EL (cell line): Measurements from ENCODE around the gene POMGNT2.
A peak's percentile ranks its signal among the peaks of the same experiment; 100 is the strongest.

ENCODE experiments used
- DNase-seq: peaks from one replicate; pipeline ENCODE4 v3.0.0-alpha.2; 2016

POMGNT2 gene

GRCh38 chr3:43102773-43103480 lies 3.0 kb downstream of the POMGNT2 start:
- DNase-seq = no peak

DNA sequence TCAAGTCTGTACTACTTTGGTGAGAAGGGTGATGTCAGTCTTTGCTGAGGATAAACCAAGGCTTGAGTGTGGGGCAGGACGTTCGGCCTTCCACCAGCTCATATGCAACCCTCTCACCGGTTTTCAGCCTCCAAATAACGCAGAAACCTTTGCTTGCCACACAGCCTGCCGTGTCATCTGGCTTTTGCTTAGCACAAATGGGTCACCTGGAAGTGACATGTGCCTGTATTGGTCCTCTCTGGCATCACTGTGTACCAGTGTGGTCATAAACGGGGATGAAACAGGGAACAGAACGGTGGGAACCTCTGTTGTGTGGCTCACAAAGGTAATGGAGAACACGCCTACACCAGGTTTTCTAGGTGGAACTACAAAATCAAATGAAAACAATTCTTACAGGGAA lies 7.1 kb downstream of the POMGNT2 start:
- no peak for DNase-seq

GRCh38 chr3:43097400-43098080 lies 8.3 kb downstream of the POMGNT2 start:
- DNase-seq = no peak

DNA sequence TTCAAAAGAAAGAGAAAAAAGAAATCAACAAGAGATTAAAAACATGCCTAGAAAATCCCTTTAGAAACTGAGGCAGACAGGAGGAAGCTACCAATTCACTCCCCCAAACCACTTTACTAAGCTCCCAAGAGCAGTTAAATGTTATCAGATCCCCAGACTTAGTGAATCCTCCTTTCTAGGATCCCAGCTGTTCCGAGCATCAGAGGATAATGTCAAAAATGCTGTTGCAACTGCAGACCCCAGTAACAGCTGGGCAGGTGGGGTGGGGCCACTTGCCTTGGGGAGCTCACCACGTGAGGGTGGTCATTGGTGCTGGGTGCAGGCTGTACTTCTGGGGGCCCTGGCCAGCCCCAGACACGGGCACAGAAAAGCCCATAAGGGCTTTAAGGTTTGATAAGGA lies 9.1 kb downstream of the POMGNT2 start:
- no peak for DNase-seq

DNA sequence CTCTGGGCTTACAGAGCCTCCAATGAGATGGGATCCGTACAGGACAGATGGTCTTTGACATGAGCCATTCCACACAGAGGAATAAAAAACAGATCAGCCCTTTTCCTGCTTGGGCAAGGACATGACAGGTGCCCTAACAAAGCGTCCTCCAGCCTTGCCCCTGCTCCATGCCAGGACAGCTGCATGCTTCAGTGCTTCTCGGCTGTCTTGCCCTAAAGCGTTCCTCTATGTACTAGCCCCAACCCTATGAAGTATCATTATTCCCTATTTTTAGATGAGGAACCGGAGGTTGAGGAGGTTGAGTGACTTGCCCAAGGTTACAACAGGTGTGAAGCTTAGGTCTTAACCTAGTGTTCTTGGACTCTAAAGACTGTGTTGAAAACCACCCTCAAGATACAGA lies 10.5 kb downstream of the POMGNT2 start:
- DNase-seq = no peak

GRCh38 chr3:43094851-43095250 lies 11.0 kb downstream of the POMGNT2 start:
- no peak for DNase-seq

- DNase-seq = no peak
Observed at GRCh38 chr3:43094381-43094780, 11.5 kb downstream of the POMGNT2 start.

- no peak for DNase-seq
Observed at GRCh38 chr3:43093974-43094373, 11.9 kb downstream of the POMGNT2 start.

- no peak for DNase-seq
Observed at GRCh38 chr3:43093006-43093405, 12.9 kb downstream of the POMGNT2 start.

DNA sequence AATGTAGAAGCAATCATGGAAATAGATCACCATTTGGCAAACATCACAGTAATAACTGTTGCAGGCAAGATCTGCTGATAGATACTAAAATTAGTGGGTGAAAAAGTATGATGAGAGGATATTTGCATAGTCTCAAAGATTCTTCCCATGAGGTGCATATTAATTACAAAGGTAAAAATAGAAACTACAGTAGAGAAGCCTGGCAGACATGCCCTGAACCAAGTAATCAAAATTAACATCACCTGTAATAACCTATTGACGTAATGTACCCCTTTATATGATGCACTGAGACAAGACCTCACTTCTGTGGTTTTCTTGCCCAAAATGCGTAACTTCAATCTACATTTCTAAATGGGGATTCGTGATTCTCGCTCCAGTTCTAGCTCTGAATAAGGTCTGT lies 14.4 kb downstream of the POMGNT2 start:
- DNase-seq = no peak

DNA sequence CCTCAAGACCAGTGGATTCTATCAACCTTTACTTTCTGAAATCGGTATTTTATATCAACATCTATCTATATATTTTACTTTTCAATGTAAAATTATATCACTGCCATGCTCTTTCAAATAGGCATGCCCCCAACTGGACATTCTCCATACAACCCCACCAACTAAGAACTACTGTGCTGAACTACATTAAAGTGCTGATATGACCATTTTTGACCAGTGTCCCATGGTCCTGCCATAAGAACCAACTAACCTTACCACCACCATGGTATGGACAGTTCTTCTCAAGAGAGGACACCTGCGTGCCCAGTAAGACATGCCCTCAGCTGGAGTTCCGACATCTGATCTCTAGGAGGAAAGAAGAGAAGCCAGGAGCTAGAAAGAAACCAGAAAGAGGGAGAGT lies 15.6 kb downstream of the POMGNT2 start:
- no peak for DNase-seq

DNA sequence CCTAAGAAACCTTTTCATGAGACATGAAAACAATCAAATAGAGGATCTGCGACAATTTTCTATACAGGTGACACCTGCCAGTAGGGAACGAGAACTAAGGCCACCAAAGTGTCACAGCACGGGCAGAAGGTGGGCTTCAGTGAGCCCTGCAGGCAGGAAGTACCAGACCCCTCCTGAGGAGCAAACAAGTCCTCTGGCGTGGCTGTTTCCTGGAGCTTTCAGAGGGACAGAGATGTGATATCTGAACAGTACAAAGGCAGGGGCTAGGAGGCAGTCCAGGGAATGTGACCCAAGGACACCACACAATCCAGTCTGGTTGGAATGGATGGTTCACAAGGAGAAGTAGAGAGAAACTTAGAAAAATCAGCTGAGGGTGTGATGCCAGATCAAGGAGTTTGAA lies 16.8 kb downstream of the POMGNT2 start:
- no peak for DNase-seq

DNA sequence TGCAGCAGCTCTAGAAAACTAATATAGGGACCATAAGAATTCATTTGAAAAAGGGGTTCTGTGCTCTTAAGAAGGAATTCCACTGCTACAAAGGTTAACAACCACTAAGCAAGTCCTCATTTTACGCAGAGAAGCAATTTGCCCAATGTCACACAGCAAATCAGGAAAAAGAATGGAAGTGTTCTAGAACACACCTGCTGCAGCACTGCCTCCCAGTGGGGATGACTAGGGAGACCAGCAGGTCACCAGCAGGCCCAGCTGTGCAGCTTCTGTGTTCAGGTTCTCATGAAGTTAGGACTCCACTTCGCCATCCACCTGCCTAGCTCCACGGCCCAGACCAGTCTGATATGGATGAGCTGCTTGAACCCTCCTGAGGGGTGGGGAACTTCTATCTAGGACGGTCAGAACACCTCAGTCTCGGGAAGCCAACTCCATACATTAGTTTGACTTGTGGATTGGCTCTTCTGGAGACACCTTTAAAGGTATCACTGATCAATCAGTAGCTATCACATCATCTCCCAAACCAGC lies 18.6 kb downstream of the POMGNT2 start:
- no peak for DNase-seq

DNA sequence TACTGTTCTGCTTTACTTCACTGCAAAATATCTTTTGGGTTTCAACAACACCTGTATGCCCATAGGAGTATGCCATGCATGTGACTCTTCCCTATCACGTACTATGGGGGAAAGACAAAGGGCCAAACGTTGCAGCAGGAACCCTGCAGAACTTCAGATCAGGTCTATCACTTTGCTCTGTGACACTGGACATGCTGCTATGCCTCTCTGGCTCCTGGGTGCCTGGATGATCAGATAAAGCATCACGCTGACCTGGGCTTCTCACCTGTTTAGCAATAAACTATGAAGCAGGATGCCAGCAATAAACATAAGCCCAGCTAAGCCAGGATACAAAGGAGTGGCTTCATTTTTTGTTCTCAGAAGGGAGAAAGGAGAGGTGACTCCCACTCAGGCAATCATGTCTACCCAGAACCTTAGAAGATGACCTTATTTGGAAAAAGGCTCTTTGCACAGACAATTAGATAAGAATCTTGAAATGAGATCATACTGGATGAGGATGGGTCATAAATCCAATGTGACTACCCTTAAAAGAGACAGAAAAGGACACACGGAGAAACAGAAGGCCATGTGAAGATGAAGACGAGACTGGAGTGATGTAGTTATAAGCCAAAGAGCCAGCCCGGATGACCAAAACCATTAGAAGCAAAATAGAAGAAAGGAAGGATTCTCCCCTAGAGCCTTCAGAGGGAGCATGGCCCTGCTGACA lies 19.3 kb downstream of the POMGNT2 start:
- DNase-seq = peak; percentile 53

- no peak for DNase-seq
Observed at GRCh38 chr3:43082457-43082856, 23.4 kb downstream of the POMGNT2 start.

- no peak for DNase-seq
Observed at GRCh38 chr3:43081796-43082195, 24.1 kb downstream of the POMGNT2 start.

GRCh38 chr3:43080726-43081568 lies 24.9 kb downstream of the POMGNT2 start:
- no peak for DNase-seq

GRCh38 chr3:43079536-43080332 lies 26.1 kb downstream of the POMGNT2 start:
- no peak for DNase-seq

DNA sequence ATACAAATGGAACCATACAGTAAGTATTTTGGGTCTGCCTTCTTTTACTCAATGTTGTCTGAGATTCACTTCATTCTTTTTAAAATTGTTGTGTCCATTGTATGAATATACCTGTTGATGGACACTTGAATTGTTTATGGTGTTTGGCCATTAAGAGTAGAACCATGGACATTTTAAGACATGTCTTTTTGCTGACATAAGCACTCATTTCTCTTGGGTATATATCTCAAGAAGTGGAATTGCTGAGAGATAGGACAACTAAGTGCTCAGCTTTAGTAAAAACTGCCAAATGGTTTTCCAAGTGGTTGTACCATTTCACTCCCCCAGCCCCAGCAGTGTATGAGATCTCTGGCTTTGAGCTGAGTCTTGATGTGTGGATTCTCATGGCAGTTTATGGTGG lies 28.2 kb downstream of the POMGNT2 start:
- no peak for DNase-seq

DNA sequence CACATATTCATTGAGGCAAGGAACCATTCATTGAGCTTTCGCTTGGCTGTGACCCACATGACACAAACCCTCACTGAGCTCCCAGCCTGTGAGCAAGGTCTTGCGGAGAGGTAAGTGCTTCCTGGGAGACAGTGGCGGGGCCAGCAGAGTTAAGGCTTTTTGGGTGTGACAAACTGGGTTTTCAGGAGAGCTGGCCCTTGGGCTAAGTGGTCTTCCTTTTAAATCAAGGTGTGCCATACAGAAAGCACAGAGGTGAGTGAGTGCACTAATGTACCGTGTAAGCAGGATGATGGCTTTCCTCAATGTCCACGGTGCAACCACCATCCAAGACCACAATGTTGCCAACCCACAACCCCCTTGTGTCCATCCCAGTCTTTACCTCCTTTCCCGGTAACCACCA lies 28.6 kb downstream of the POMGNT2 start:
- DNase-seq = no peak

GRCh38 chr3:43076857-43077256 lies 29.0 kb downstream of the POMGNT2 start:
- no peak for DNase-seq
